ENCODE data around the gene SLC6A9.

DNA sequence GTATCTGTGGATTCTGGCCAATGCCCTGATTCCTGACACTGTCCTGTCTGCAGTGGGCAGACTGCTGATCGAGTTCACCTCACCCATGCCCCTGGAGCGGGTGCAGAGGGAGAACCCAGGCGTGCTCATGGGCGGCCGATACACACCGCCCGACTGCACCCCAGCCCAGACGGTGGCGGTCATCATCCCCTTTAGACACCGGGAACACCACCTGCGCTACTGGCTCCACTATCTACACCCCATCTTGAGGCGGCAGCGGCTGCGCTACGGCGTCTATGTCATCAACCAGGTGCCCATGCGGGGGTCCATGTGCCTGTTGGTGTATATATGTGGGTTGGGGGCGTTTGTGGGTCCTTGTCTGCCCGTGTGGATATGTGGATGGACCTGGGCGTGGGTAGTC lies 49.6 kb downstream of the SLC6A9 start:
- TF ChIP-seq, protein P1, sequence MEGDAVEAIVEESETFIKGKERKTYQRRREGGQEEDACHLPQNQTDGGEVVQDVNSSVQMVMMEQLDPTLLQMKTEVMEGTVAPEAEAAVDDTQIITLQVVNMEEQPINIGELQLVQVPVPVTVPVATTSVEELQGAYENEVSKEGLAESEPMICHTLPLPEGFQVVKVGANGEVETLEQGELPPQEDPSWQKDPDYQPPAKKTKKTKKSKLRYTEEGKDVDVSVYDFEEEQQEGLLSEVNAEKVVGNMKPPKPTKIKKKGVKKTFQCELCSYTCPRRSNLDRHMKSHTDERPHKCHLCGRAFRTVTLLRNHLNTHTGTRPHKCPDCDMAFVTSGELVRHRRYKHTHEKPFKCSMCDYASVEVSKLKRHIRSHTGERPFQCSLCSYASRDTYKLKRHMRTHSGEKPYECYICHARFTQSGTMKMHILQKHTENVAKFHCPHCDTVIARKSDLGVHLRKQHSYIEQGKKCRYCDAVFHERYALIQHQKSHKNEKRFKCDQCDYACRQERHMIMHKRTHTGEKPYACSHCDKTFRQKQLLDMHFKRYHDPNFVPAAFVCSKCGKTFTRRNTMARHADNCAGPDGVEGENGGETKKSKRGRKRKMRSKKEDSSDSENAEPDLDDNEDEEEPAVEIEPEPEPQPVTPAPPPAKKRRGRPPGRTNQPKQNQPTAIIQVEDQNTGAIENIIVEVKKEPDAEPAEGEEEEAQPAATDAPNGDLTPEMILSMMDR (IDR thresholded peaks at IDR 0.05): no peak
- no peak for TF ChIP-seq POLR2A (IDR thresholded peaks at IDR 0.05)

All from adrenal gland (tissue), 5 donors.